ENCODE data around the gene GLB1L. TPM values are rescaled to one million over a fixed set of nuclear protein-coding genes. Genes with fewer than 3 reads are reported as not detected.
A peak's percentile ranks its signal among the peaks of the same experiment; 100 is the strongest.

Gene GLB1L
- total RNA-seq, 1 donor from 2014 or later: 1.7 TPM

DNA sequence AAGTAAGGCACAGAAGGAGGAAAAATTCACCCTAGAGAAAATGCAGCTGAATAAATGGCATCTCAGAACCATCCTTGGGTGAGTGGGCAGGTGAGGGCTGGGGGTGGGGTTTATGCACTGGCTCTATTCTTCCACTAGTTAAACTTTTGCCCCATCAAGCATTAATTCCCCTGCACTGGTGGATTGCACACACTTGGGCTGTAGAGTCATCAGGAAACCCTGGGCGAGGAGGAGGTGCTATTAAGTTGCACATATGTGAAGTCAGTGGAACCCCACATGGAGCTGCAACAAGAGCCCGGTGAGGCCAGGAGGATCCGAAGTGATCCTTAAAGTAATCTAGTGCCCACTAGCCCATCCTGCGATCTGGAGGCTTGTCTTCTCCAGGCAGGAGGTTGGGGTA lies 27.1 kb upstream of the GLB1L start:
- Histone ChIP-seq H3K4me3 (no peak overlapping the region), H3K27ac (replicated peaks) (no peak overlapping the region), H3K27me3 (ENCODE audit: low read depth) (no peaks in the 10 kb centered on the region), H3K4me1 (peaks cover 21% of the 10 kb centered on the region), H3K36me3 (no peaks in the 10 kb centered on the region), H3K9me3 (replicated peaks) (no peaks in the 10 kb centered on the region)
- intact Hi-C loops (cut with micrococcal nuclease): no loop called here
- DNase-seq: no peak
- TF ChIP-seq, protein P1, sequence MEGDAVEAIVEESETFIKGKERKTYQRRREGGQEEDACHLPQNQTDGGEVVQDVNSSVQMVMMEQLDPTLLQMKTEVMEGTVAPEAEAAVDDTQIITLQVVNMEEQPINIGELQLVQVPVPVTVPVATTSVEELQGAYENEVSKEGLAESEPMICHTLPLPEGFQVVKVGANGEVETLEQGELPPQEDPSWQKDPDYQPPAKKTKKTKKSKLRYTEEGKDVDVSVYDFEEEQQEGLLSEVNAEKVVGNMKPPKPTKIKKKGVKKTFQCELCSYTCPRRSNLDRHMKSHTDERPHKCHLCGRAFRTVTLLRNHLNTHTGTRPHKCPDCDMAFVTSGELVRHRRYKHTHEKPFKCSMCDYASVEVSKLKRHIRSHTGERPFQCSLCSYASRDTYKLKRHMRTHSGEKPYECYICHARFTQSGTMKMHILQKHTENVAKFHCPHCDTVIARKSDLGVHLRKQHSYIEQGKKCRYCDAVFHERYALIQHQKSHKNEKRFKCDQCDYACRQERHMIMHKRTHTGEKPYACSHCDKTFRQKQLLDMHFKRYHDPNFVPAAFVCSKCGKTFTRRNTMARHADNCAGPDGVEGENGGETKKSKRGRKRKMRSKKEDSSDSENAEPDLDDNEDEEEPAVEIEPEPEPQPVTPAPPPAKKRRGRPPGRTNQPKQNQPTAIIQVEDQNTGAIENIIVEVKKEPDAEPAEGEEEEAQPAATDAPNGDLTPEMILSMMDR (IDR thresholded peaks at IDR 0.05; ENCODE audit: borderline replicate concordance): no peak

DNA sequence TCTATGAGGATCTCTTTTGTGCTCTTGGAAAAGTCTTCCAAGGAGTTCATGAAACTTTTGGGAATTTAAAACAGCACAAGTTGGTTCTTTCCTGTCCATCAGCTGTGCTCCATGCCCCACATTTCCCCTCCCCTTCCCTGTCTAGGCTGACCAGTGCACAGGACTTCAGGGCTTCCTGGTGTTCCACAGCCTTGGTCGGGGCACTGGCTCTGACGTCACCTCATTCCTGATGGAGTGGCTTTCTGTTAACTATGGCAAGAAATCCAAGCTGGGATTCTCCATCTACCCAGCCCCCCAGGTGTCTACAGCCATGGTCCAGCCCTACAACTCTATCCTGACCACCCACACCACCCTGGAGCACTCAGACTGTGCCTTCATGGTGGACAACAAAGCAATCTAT lies 25.8 kb upstream of the GLB1L start:
- Histone ChIP-seq H3K4me3 (no peak overlapping the region), H3K9me3 (replicated peaks) (no peaks in the 10 kb centered on the region), H3K27ac (replicated peaks) (no peak overlapping the region), H3K27me3 (ENCODE audit: low read depth) (no peaks in the 10 kb centered on the region), H3K4me1 (peaks cover 19% of the 10 kb centered on the region), H3K36me3 (no peaks in the 10 kb centered on the region)
- DNase-seq: no peak
- intact Hi-C loops (cut with micrococcal nuclease): no loop called here
- TF ChIP-seq, protein P1 (IDR thresholded peaks at IDR 0.05; ENCODE audit: borderline replicate concordance): no peak

DNA sequence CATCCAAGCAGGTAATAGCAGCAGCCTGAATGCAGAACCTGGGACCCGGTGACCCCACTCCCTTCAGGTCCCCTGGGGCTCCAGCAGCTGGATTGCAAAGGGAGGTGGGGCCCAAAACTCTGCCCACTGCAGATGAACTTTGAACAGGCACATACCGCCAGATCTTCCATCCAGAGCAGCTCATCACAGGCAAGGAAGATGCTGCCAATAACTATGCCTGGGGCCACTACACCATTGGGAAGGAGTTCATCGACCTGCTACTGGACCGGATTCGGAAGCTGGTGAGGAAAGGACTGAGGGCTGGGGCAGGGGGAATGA lies 24.8 kb upstream of the GLB1L start:
- Histone ChIP-seq H3K36me3 (no peaks in the 10 kb centered on the region), H3K4me1 (peaks cover 19% of the 10 kb centered on the region), H3K4me3 (no peak overlapping the region), H3K9me3 (replicated peaks) (no peaks in the 10 kb centered on the region), H3K27ac (replicated peaks) (peak overlapping the region; percentile 25), H3K27me3 (ENCODE audit: low read depth) (no peaks in the 10 kb centered on the region)
- intact Hi-C loops (cut with micrococcal nuclease): no loop called here
- DNase-seq: no peak
- TF ChIP-seq, protein P1 (IDR thresholded peaks at IDR 0.05; ENCODE audit: borderline replicate concordance): no peak

DNA sequence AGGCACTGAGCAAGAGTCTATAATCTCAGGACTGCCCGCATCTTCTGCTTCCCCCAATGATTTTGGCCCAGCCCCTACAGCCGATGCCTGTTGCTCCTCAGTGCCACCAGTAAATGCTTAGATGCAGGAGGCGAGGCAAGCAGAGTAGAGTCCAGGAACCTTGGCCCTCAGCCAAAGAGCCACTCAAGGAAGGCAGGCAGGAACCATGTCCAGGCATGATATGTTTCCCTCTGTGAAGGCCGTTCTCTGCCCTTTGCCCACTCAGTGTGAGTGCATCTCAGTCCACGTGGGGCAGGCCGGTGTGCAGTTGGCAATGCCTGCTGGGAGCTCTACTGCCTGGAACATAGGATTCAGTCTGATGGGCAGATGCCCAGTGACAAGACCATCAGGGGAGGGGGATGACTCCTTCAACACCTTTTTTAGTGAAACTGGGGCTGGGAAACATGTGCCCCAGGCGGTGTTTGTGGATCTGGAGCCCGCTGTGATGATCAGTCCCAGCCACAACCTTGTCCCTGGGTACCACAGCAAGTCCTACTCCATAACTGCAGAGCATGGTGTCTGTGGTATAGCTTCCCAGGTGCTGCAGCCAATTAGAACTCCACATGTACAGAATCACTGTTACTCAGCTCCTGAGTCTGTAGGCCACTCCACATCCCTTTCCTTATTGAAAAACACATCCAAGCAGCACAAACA lies 24.3 kb upstream of the GLB1L start:
- H3K36me3 ChIP-seq: no peaks in the 10 kb centered on the region
- H3K4me1 ChIP-seq: peaks cover 19% of the 10 kb centered on the region
- no peak for DNase-seq
- TF ChIP-seq, protein P1 (IDR thresholded peaks at IDR 0.05; ENCODE audit: borderline replicate concordance): no peak
- intact Hi-C loops (cut with micrococcal nuclease): no loop called here
- H3K27ac ChIP-seq (replicated peaks): peak overlapping the region; percentile 25
- H3K4me3 ChIP-seq: no peak overlapping the region
- H3K9me3 ChIP-seq (replicated peaks): no peaks in the 10 kb centered on the region
- H3K27me3 ChIP-seq (ENCODE audit: low read depth): no peaks in the 10 kb centered on the region

DNA sequence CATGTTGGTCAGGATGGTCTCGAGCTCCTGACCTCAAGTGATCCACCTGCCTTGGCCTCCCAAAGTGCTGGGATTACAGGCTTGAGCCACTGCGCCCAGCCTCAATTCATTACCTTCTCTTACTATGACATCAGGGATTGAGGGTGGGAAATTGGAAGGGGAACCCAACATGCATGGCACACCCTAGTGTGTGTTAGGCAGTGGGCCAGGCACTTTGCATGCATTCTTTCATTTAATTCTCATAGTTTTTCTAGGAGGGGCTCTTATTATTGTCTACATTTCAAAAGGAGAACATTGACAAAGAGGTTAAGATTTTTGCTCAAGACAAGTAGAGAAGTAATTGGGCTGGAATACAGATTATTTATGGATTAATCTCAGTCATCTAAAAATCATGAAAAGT lies 23.1 kb upstream of the GLB1L start:
- Histone ChIP-seq H3K9me3 (replicated peaks) (no peaks in the 10 kb centered on the region), H3K4me1 (peaks cover 11% of the 10 kb centered on the region), H3K27me3 (ENCODE audit: low read depth) (no peaks in the 10 kb centered on the region), H3K4me3 (no peak overlapping the region), H3K27ac (replicated peaks) (no peak overlapping the region), H3K36me3 (no peaks in the 10 kb centered on the region)
- TF ChIP-seq, protein P1 (IDR thresholded peaks at IDR 0.05; ENCODE audit: borderline replicate concordance): no peak
- no peak for DNase-seq
- intact Hi-C loops (cut with micrococcal nuclease): no loop called here

All from left ventricle myocardium inferior (tissue), 1 donor.